Fibroblast of pulmonary artery (primary cell): ENCODE results near the gene ADGRL3.

Experiments
- DNase-seq: peaks from one replicate; pipeline ENCODE4 v3.0.0-alpha.2; 2010; ENCODE audit warnings: low read depth
- H3K4me3 ChIP-seq: replicated peaks from 2 replicates; pipeline ENCODE4 v1.5.1; 2011; ENCODE audit warnings: low read depth, mild to moderate bottlenecking, control low read depth, low read length, moderate library complexity
- TF ChIP-seq, protein P1 (sequence below): IDR thresholded peaks from 2 replicates; pipeline ENCODE4 v1.5.1; 2011; ENCODE audit warnings: mild to moderate bottlenecking, control low read depth, low read length, inconsistent platforms; ENCODE audit errors: missing control alignments

The ADGRL3 gene

DNA sequence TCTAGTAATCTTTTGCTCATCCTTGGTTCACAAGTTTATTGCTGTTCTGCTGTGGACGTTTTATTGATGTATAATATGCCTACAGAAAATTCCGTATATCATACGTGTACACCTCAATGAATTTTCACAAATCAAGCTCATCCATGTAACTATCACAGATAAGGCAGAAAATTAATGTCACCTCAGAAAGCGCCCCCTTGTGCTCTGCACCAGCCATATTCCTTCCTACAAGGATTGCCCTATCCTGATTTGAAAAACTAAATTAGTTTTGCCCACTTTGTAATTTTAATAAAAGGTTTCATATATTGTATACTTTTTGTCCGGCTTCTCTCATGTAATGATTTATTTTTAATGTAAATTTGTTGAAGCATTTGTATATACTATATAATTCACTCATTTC lies 390.8 kb downstream of the ADGRL3 start:
- DNase-seq, result no peak
- no peak overlapping the region for H3K4me3 ChIP-seq
- TF ChIP-seq, protein P1, sequence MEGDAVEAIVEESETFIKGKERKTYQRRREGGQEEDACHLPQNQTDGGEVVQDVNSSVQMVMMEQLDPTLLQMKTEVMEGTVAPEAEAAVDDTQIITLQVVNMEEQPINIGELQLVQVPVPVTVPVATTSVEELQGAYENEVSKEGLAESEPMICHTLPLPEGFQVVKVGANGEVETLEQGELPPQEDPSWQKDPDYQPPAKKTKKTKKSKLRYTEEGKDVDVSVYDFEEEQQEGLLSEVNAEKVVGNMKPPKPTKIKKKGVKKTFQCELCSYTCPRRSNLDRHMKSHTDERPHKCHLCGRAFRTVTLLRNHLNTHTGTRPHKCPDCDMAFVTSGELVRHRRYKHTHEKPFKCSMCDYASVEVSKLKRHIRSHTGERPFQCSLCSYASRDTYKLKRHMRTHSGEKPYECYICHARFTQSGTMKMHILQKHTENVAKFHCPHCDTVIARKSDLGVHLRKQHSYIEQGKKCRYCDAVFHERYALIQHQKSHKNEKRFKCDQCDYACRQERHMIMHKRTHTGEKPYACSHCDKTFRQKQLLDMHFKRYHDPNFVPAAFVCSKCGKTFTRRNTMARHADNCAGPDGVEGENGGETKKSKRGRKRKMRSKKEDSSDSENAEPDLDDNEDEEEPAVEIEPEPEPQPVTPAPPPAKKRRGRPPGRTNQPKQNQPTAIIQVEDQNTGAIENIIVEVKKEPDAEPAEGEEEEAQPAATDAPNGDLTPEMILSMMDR, result peak; percentile 29

DNA sequence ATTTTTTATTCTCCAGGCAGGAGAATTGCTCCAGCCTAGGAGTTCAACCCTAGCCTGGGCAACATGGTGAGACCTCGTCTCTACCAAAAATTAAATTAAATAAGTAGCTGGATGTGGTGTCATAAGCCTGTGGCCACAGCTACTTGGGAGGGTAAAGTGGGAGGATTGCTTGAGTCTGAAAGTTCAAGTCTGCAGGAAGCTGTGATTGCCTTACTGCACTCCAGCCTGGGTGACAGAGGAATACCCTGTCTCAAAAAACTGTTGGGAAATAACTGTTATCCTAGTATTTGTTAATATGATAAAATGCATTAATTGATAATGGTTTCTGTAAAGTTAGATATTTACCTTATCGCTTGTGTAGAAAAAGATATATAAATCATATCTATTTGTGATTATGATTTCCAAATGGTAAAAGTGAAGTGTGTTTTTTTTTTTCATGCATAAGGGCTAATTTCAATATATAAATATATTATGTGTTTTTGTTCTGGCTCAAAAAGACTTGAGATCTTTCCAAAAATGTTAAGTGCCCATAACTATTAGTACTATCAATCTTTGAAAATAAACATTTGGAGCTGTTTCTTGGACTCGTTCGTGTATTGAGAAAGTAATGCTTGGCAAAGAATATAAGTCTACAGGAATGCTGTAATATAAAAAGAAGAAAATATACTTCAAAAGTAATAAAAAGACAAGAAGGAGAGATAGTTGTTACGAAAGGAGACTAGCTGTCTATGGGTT lies 396.6 kb downstream of the ADGRL3 start:
- TF ChIP-seq, protein P1, result no peak
- no peak for DNase-seq
- H3K4me3 ChIP-seq, result no peak overlapping the region

GRCh38 chr4:61603086-61603485 lies 403.0 kb downstream of the ADGRL3 start:
- no peak for DNase-seq
- H3K4me3 ChIP-seq, result no peak overlapping the region
- TF ChIP-seq, protein P1, result no peak

DNA sequence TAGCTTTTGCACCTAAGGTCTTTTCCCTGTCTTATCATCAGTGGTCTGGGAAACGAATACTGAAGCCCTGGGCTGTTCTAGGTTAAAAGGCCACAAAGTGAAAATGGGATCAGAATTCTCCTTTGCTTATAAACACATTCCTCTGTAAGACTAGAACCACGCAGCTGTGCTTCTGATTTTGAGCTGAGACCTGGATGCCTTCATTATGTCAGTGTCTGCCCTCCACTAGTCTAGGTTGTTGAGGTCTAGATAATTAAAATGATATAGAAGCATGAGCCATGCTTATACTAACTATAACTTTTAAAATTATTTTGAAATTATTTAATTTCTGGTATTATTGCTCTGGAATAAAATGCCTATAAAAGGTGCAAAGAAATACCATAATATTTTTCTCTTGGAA lies 403.9 kb downstream of the ADGRL3 start:
- H3K4me3 ChIP-seq, result no peak overlapping the region
- TF ChIP-seq, protein P1, result no peak
- no peak for DNase-seq

DNA sequence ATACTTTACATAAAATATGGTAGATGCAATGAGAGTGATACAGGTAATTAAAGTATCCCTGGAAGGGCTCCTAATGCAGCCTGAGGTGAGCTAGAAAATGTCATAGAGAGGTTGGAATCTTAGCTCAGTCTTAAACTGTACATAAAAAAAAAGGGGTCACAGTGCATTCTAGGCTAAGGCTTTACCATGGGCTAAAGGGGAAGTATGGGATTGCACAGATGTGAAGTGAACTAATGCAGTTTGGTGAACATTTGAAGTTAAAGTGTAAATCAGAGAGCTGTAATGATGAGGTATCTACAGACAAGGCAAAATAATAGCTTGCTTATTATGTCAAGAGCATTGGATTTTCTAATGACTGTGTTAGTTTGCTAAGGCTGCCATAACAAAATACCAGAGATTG lies 405.9 kb downstream of the ADGRL3 start:
- TF ChIP-seq, protein P1, result no peak
- no peak for DNase-seq
- no peak overlapping the region for H3K4me3 ChIP-seq

- DNase-seq, result peak; percentile 7
- H3K4me3 ChIP-seq, result no peak overlapping the region
- TF ChIP-seq, protein P1, result no peak
These were observed 414.1 kb downstream of the ADGRL3 start for GRCh38 chr4:61614231-61614630.

GRCh38 chr4:61619528-61619927 lies 419.4 kb downstream of the ADGRL3 start:
- TF ChIP-seq, protein P1, result peak; percentile 29
- no peak for DNase-seq
- no peak overlapping the region for H3K4me3 ChIP-seq
